DOHH2 (cell line): ENCODE data around the gene MCAT.

Experiments used
- EZH2phosphoT487 ChIP-seq: fragments of 200-600 bp; sonication (generic); IDR thresholded peaks from 2 replicates; pipeline ENCODE4 v1.6.1; 2017; ENCODE audit warnings: borderline replicate concordance, mild to moderate bottlenecking, antibody characterized with exemption, low read length, moderate library complexity, mixed read lengths
- TF ChIP-seq, protein P1 (sequence below): fragments of 200-600 bp; sonication (generic); IDR thresholded peaks from one replicate; pipeline ENCODE4 v1.5.1; 2014; ENCODE audit warnings: antibody characterized with exemption, mild to moderate bottlenecking, low read depth, low read length; ENCODE audit not compliant: poor library complexity, severe bottlenecking

GRCh38 chr22:43188829-43189545, 45.8 kb upstream of the MCAT start:
- TF ChIP-seq, protein P1, sequence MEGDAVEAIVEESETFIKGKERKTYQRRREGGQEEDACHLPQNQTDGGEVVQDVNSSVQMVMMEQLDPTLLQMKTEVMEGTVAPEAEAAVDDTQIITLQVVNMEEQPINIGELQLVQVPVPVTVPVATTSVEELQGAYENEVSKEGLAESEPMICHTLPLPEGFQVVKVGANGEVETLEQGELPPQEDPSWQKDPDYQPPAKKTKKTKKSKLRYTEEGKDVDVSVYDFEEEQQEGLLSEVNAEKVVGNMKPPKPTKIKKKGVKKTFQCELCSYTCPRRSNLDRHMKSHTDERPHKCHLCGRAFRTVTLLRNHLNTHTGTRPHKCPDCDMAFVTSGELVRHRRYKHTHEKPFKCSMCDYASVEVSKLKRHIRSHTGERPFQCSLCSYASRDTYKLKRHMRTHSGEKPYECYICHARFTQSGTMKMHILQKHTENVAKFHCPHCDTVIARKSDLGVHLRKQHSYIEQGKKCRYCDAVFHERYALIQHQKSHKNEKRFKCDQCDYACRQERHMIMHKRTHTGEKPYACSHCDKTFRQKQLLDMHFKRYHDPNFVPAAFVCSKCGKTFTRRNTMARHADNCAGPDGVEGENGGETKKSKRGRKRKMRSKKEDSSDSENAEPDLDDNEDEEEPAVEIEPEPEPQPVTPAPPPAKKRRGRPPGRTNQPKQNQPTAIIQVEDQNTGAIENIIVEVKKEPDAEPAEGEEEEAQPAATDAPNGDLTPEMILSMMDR, result no peak
- no peak for TF ChIP-seq EZH2phosphoT487
